K562 (cell line): ENCODE data around the gene SAT2. TPM values are rescaled to one million over a fixed set of nuclear protein-coding genes. Genes with fewer than 3 reads are reported as not detected.

Experiments used
- ETV6 ChIP-seq, 3 experiments: fragments of 150-350 bp in 1 of 3; sonication (generic) in 1 of 3; formaldehyde crosslinking in 1 of 3; IDR thresholded peaks; 2 replicates each; pipeline versions ENCODE4 v1.6.1 to v1.8.0; 2014 to 2022; ENCODE audit warnings: borderline replicate concordance in 2 of 3, low read depth in 2 of 3, antibody characterized with exemption in 1 of 3, low read length in 1 of 3, mild to moderate bottlenecking in 1 of 3, missing genetic modification reagents in 1 of 3
- REST ChIP-seq, 2 experiments: fragments of 450-650 bp; formaldehyde crosslinking in 1 of 2; IDR thresholded peaks; 2 replicates each; pipeline versions ENCODE4 v1.4.0 to v1.6.1; 2014 to 2020; ENCODE audit warnings: mild to moderate bottlenecking in 2 of 2, borderline replicate concordance in 1 of 2, low read depth in 1 of 2
- RREB1 ChIP-seq: fragments of 250-450 bp; sonication (Bioruptor Pico); IDR thresholded peaks from 2 replicates; pipeline ENCODE4 v1.4.0; 2020
- ZBTB7A ChIP-seq: IDR thresholded peaks from 2 replicates; pipeline ENCODE4 v1.6.1; 2011; ENCODE audit warnings: low read depth, mild to moderate bottlenecking, low read length, moderate library complexity, borderline replicate concordance; ENCODE audit not compliant: control insufficient read depth
- ZNF280A ChIP-seq: fragments of 450-650 bp; IDR thresholded peaks from 2 replicates; pipeline ENCODE4 v1.6.1; 2018; ENCODE audit warnings: mild to moderate bottlenecking, low read depth; ENCODE audit not compliant: partially characterized antibody
- ZNF347 ChIP-seq: fragments of 450-650 bp; formaldehyde crosslinking; IDR thresholded peaks from 2 replicates; pipeline ENCODE4 v1.4.0; 2020; ENCODE audit warnings: low read depth, mild to moderate bottlenecking, moderate library complexity
- polyA plus RNA-seq, 8 experiments: library from polyadenylated mRNA; depleted of rRNA in 4 of 8; stranded (reverse) in 5 of 8; unstranded in 3 of 8; fragments of >200 nt; fragmentation: Nextera tagmentation in 2 of 8; fragmentation: Illumina TruSeq in 1 of 8; extraction: Ambion mirVana in 2 of 8; extraction: Trizol in 1 of 8; gene quantifications; 2 replicates each; pipeline versions ENCODE4 v1.2.1 to v1.2.3, GENCODE V29; 2011 to 2014; ENCODE audit warnings: inconsistent platforms in 1 of 8, missing spikeins in 1 of 8
- total RNA-seq, 7 experiments: library from RNA; depleted of rRNA in 6 of 7; stranded (reverse); fragments of >200 nt in 6 of 7; fragmentation: Illumina TruSeq in 2 of 7; extraction: Trizol in 2 of 7; gene quantifications; 2 replicates each; pipeline versions ENCODE4 v1.2.1 to v1.2.3, GENCODE V29; 2011 to 2021; ENCODE audit warnings: low replicate concordance in 1 of 7

SAT2 gene
- total and polyA plus RNA-seq, 9 of the 15 experiments (the other 6 are each of a cell fraction or from before 2014, with no cell fraction given) = 2.0 to 8.0 (median 5.3) TPM

GRCh38 chr17:7582396-7583252, 45.0 kb downstream of the SAT2 start (continued):
- no peak for TF ChIP-seq RREB1 (CRISPR knock-in tag)
- no peak for TF ChIP-seq ZNF280A
- 0 out of 2 replicates have a peak, but pooled peaks have one; percentile 46 for TF ChIP-seq ZNF347 (CRISPR knock-in tag)
- TF ChIP-seq ZBTB7A = no peak
- no peak for TF ChIP-seq ETV6 (IDR thresholded peaks at IDR 0.05; ENCODE audit: borderline replicate concordance in 1 of 2, low read depth in 2 of 2, low read length in 1 of 2)
- TF ChIP-seq ETV6 (CRISPR knock-in tag; IDR thresholded peaks at IDR 0.05; ENCODE audit: borderline replicate concordance) = no peak
- no peak for TF ChIP-seq REST (IDR thresholded peaks at IDR 0.05; ENCODE audit: borderline replicate concordance)
- no peak for TF ChIP-seq REST (CRISPR knock-in tag; IDR thresholded peaks at IDR 0.05; ENCODE audit: low read depth)
